K562 (cell line): ENCODE data around the gene BTRC.

Experiments
- POLR2AphosphoS5 ChIP-seq: IDR thresholded peaks from 2 replicates; pipeline ENCODE4 v1.6.1; 2011; ENCODE audit warnings: mild to moderate bottlenecking, low read depth, low read length, moderate library complexity; ENCODE audit not compliant: control insufficient read depth, insufficient read depth
- SIN3A ChIP-seq, 2 experiments: fragments of 150-350 bp in 1 of 2; IDR thresholded peaks; 2 replicates each; pipeline ENCODE4 v1.6.1; 2011 to 2016; ENCODE audit warnings: borderline replicate concordance in 2 of 2, low read depth in 2 of 2, low read length in 2 of 2, mild to moderate bottlenecking in 2 of 2, moderate library complexity in 2 of 2; ENCODE audit not compliant: control insufficient read depth in 1 of 2
- SNRNP70 ChIP-seq: fragments of 200-400 bp; formaldehyde crosslinking; optimal IDR thresholded peaks from 2 replicates; pipeline ENCODE3; 2017; ENCODE audit warnings: low read depth, low read length
- ZC3H4 ChIP-seq: sonication (generic); formaldehyde crosslinking; IDR thresholded peaks from 2 replicates; pipeline ENCODE4 v1.9.0; 2021; ENCODE audit warnings: missing genetic modification reagents, borderline replicate concordance

- TF ChIP-seq POLR2AphosphoS5 = no peak
- TF ChIP-seq SIN3A (IDR thresholded peaks at IDR 0.05; ENCODE audit: borderline replicate concordance in 2 of 2, control insufficient read depth in 1 of 2, low read depth in 2 of 2, low read length in 2 of 2) = no peak
- no peak for TF ChIP-seq SNRNP70
- TF ChIP-seq ZC3H4 = no peak
Measured at GRCh38 chr10:101464082-101464481, 110.1 kb downstream of the BTRC start.
